AG09309 (cell line): Measurements from ENCODE around the gene AOPEP.
A peak's percentile ranks its signal among the peaks of the same experiment; 100 is the strongest.
"Not testable (repeated sequence)": the region's sequence is repeated elsewhere in the genome, so short reads cannot be mapped to it uniquely, and the experiment has no call there.

Experiments used
- DNase-seq: peaks from one replicate; pipeline ENCODE4 v3.0.0-alpha.2; 2010; ENCODE audit warnings: low read depth
- H3K4me3 ChIP-seq: 2 replicates; pipeline ENCODE4 v1.5.1; 2011; ENCODE audit warnings: mild to moderate bottlenecking, low read depth, low read length, moderate library complexity; ENCODE audit not compliant: control insufficient read depth
- CTCF ChIP-seq: IDR thresholded peaks from 2 replicates; pipeline ENCODE4 v1.5.1; 2011; ENCODE audit warnings: mild to moderate bottlenecking, low read depth, low read length, inconsistent platforms; ENCODE audit not compliant: insufficient read depth, control insufficient read depth; ENCODE audit errors: missing control alignments

Gene AOPEP

DNA sequence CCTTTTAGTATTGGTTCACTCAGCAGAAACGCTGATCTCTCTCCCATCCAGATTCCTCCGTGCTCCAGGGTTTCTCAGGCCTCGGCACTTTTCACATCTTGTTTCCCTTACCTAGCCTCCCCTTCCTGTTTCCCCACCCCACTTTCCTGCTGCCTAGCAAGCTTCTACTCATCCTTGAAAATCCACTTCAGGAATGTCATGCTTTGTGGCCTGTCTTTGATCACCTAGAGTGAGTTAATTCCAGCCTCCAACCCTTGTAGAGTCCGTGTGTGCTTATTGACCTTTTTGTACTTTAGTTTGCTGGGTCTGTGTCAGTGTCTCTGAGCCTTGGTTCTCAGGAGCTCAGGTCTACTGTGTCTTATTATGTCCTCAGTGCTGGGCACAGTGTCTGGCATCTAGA is 116.6 kb downstream of the AOPEP start:
- no peak for TF ChIP-seq CTCF

DNA sequence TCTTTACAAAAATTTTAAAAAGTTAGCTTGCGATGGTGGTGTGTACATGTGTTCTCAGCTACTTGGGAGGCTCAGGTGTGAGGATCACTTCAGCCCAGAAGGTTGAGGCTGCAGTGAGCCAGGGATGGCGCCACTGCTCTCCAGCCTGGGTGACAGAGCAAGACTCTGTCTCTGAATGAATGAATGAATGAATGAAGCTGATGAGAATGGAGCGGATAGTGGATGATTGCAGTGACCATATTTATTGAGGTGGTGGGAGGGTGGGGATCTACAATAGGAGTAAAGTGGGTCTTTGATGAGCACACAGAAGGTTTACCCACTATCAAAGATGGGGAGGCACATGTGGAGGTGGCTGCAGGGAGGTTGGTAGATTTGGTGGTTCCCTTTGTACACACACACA is 120.2 kb downstream of the AOPEP start:
- no peak for DNase-seq
- no peak for TF ChIP-seq CTCF
- no peak overlapping the region for H3K4me3 ChIP-seq

More for the DNA sequence above, 116.6 kb downstream of the AOPEP start:
- no peak overlapping the region for H3K4me3 ChIP-seq
- DNase-seq = no peak

DNA sequence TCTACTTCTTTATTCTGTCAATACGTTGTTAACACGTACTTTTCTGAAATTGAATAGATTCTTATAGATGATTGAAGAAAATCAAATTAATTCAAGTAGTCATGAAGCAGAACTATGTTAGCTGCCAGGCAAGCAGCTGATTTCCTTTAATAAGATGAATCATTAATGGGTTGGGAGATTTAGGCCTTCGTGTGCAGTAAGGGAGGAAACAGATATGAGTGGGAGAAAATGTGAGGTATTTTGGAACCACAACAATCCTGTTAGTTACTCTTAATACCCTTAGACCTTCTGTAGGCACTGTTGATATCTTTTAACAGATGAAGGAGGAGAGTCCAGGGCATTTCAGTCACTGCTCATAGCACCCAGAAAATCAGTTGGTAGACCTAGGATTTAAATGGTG is 121.0 kb downstream of the AOPEP start:
- no peak for TF ChIP-seq CTCF
- H3K4me3 ChIP-seq = no peak overlapping the region
- peak; percentile 67 for DNase-seq

DNA sequence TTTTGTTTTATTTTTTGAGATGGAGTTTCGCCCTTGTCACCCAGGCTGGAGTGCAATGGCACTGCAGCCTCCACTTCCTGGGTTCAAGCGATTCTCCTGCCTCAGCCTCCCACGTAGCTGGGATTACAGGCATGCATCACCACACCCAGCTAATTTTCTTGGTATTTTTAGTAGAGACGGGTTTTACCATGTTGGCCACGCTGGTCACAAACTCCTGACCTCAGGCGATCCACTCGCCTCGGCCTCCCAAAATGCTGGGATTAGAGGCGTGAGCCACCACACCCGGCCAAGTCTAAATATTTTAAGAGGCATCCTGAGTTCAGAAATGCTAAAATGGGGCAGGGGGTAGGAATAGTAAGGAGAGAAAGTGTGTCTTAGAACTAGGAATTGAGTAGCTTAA is 122.3 kb downstream of the AOPEP start:
- not testable (repeated sequence) for H3K4me3 ChIP-seq, DNase-seq

- no peak overlapping the region for H3K4me3 ChIP-seq
- TF ChIP-seq CTCF = no peak
- DNase-seq = no peak
Observed at GRCh38 chr9:94850540-94851434, 124.3 kb downstream of the AOPEP start.

GRCh38 chr9:94851467-94851866 is 125.0 kb downstream of the AOPEP start:
- no peak for TF ChIP-seq CTCF
- no peak for DNase-seq
- no peak overlapping the region for H3K4me3 ChIP-seq

DNA sequence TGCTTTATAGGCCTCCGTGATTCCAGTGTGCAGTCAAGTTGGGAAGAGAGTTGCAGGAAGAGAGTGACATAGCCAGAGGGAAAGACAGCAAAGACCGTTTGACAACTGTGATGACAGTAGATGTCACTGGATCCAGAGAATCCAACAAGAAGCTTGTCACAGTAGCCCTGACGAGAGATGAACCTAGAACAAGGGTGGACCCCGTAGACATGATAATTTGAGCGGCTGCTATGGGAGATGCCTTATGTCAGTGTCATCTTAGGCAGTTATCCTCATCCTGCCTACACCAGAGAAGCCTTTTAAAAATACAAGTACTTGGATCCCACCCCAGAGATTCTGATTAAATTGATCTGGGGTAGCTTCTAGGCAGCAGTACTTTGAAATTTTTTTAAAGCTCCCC is 125.4 kb downstream of the AOPEP start:
- no peak overlapping the region for H3K4me3 ChIP-seq
- no peak for TF ChIP-seq CTCF

More for the DNA sequence above, 125.4 kb downstream of the AOPEP start:
- DNase-seq = no peak
